GM18520 (cell line): ENCODE results near the gene PRDM2.
A peak's percentile ranks its signal among the peaks of the same experiment; 100 is the strongest.

Experiments
- ATAC-seq: cut with Tn5 transposase; IDR thresholded peaks from one replicate; pipeline ENCODE4 v1.9.1; 2021; ENCODE audit not compliant: unreplicated experiment

Gene PRDM2

DNA sequence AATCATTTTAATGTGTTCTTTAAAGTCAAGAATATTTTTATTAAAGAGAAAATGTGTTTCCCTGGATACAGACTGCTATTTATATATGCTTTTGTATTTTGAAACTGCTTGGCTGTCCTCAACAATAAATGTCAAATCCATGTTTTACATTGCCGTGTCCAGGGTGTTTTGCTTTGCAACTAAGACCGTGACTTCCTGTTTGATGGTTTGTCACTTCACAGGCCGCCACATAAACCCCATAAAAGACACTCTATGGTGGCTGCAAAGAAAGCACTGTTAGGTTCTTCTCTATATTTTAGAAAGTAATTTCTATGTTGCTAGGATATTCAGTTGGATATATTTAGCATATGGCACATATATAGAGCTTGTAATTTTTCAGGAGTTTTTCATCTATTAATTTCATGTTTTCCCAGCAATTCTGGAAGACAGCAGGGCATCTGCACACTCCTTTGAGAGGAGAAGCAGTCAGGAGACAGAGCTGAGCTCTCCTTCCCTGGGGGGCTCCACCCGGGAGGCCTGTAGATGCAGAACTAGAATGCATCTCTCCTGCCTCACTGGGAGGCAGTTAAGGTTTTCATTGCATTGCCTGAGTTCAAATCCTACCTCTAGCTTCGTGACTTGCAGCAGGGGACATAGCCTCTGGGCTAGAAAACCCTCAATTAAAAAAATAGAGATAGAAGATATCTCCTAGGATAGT lies 33.1 kb downstream of the PRDM2 start:
- no peak for ATAC-seq

DNA sequence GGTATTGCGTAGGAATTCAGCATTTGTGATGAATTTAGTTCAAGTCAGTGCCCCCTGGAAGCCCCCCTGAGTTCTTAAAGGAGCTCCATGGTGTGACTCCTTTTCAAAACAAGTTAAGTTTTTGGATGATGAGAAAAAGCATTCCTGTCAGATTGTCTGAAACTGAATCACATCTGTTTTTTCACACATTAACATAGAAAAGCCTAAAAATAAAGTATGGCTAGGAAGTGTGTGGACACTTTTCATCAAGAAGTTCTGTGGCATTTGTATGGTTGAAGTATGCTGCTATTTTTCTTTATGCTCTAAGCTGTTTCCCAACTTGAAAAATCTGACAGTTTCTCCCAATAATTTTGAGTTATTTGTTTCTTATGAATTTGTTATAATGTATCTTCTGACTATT lies 33.7 kb downstream of the PRDM2 start:
- no peak for ATAC-seq

- ATAC-seq, result no peak
Observed at GRCh38 chr1:13735168-13735930, 35.4 kb downstream of the PRDM2 start.

DNA sequence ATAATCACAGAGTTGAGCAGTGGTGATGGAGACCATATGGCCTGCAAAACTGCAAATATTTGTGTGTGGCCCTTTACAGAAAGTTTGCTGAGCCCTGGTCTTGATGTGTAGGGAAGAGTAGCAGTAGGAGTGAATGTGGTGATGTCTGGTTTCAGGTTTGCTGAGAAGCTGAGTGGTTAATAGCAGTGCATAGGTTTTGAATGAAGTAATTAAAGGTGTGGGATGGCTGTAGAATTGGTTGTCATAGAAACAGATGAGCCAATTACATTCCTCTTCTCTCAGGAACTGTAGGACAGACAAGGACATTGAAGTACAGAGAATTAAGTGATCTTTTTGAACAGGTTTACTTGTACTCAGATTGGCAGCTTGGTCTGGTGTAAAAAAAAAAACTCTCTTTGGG lies 37.4 kb downstream of the PRDM2 start:
- no peak for ATAC-seq

DNA sequence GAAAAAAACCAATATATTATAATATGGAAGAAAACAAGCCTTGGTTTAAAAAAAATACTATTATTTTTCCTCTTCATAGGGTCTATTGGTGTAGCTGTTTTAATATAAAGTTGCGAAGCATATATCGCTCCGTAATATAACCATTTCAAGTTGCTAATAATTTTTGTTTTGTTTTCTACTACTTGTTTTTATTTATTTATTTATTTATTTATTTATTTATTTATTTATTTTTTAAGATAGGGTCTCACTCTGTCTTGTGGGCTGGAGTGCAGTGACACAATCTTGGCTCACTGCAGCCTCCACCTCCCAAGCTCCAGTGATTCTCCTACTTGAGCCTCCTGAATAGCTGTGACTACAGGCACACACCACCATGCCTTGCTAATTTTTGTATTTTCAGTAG lies 46.4 kb downstream of the PRDM2 start:
- ATAC-seq, result no peak

DNA sequence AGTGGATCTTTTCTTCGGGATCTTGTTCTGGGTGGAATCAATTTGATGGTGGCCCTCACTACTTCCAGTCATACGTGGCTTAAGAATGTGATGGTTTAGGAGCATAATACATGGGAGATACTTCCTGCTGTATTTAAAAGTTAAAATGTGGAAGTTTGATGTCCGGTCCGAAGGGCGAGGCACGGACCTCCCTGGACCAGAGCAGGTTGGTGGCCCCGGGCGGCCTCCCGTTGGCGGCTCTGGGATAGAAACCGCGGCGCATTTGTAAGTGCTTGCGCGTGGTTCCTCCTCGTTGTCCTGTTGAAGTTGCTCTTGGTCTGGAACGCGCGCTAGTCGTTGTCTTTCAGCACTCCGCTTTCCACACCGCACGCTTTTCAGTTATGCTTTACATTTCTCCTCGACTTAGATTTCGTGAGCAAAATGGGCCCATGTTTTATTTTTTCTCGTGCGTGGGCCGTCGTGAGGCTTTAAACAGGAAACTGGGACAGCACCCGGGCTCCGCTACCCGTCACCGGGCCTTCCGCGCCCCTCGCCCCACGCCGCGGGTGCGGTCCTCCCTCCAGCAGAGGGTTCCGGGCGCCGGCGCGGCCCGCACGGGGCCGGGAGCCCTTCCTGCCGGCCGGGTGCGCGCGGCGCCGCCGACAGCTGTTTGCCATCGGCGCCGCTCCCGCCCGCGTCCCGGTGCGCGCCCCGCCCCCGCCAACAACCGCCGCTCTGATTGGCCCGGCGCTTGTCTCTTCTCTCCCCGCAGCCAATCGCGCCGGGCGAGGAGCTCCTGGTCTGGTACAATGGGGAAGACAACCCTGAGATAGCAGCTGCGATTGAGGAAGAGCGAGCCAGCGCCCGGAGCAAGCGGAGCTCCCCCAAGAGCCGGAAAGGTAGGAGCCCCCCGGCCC lies 48.9 kb downstream of the PRDM2 start:
- ATAC-seq, result peak; percentile 70

DNA sequence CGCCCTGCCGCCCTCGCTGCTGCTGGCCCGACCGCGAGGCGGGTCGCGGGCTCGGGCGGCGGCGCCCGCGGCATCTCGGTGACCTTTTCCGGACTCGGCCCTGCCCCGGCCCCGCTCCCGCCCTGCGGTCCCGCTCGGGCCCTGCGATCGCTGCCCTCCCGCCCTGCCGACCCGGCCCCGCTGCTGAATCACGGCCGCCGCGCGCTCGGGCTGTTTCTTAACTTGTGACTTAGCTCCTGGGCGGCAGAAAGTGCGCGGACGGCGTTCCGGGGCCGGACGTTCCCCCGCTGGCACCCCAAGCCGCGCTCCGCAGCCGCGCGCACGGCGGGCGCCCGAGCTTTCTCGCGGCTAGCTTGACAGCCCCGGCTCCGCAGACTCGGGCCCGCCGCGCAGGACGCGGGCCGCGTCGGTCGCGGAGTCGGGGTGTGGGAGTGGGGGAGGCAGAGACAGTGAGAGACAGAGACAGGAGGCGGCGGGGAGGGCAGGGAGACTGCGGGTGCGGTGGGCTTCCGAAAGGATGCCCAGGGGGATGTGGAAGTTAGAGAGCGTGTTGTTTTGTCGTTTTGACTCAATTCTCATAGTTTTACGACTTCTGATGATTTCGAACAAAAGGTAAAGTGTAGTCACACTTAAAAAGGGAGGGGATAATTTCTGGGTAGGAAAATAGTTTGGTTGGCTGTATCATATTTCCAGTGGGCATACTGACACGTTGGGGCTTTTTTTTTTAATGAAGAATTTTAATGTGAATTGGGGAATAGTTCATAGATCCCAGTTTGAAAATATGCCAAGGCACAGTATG lies 49.8 kb downstream of the PRDM2 start:
- peak; percentile 11 for ATAC-seq

- ATAC-seq, result no peak
Observed at GRCh38 chr1:13751458-13751871, 51.5 kb downstream of the PRDM2 start.

GRCh38 chr1:13751985-13752384 lies 52.0 kb downstream of the PRDM2 start:
- ATAC-seq, result no peak

DNA sequence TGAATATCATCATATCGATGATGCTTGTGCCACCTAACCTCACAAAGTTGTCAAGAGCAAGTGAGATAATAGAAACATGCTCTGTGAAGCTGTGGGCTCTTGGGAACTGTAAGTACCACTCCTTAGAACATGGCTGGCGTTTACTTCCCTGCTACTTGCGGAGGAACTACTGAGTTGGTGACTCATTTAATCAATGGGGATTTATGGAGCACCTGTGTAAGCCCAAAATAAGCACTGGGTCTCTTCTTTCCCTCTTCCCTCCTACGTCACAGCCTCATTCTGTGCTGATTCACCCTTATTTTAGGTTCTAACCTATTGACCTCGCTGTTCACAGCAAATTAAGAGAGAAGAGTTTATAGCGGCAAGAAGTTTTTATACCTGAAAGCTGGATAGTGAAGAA lies 52.9 kb downstream of the PRDM2 start:
- no peak for ATAC-seq

DNA sequence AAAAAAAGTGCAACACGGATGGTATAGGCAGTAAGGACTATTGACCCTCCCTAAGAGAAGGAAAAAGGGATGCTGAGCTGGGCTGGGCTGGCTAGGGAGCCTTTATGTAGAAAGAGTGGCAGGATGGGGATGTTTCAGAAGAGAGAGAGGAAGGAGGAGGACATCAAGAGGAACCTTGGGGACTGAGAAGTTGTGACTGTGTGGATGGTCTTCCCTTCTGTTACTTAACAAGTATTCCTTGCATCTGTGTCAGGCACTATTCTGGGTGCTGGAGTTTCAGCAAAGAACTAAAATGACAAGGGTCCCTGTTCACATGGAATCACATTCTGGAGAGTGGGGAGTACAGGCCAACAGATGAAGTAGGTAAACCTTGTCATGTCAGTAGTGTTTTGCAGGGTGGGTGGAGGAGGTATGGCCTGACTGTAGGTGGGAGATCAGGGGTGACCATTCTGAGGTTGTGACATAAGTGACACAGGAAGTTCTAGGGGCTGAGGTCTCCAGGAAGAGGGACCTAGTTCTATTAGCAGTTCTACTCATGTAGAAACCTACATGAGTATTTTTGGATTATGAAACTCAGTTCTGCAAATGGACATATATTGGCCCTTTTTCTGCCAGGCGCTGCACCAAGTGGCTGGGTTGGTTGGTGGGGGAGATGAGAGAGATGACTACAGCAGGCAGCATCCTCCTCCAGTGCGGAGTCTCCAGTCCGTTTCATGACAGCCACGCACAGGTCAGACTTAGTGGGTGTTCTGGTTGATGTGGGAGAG lies 53.8 kb downstream of the PRDM2 start:
- no peak for ATAC-seq

- ATAC-seq, result no peak
Observed at GRCh38 chr1:13754510-13755103, 54.6 kb downstream of the PRDM2 start.

- ATAC-seq, result no peak
Observed at GRCh38 chr1:13756557-13757315, 56.7 kb downstream of the PRDM2 start.

GRCh38 chr1:13757693-13758092 lies 57.7 kb downstream of the PRDM2 start:
- ATAC-seq, result no peak

DNA sequence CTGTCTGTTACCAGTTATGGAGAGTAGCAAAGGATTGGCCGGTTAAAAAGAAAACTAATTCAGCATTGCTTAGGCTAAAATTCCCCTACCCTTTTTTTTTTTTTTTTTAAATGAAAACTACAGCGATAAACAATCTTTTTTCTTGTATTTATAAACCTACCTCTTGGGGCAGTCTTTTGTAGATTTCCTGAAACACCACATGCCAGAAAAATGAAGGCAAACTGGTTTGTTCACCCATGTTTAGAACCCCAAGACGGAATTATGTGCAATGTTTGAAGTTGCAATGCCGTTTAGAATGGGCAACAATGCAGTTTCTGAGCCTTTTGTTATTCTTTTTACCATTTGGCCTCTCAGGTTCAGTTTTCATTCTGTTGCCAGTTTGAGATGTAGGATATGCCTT lies 59.1 kb downstream of the PRDM2 start:
- ATAC-seq, result no peak

GRCh38 chr1:13760340-13760739 lies 60.4 kb downstream of the PRDM2 start:
- no peak for ATAC-seq

GRCh38 chr1:13760921-13761320 lies 60.9 kb downstream of the PRDM2 start:
- ATAC-seq, result no peak

- ATAC-seq, result no peak
Observed at GRCh38 chr1:13761883-13762282, 61.9 kb downstream of the PRDM2 start.

DNA sequence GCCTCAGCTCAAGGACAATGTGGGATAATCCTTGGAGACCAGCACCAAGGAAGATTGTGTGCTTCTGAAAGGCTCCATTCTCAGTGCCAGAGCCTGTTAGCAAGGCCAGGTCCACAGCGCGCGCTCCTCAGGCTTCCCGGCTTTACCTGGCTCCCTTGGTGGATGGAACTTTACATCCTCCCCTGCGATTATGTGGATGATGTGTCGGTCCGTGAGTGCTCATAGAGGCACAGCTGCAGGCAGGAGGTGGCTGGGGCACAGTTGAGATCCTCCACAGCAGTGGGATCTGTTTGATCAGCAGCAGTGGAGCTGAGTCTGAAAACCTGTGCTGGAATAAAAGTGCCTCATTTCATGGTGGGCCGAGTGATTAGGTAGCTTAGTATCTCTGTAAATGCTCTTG lies 62.7 kb downstream of the PRDM2 start:
- ATAC-seq, result no peak
